NCI-H2227 (cell line): ENCODE results near the gene SOX6.
A peak's percentile ranks its signal among the peaks of the same experiment; 100 is the strongest.

ENCODE experiments used
- DNase-seq: peaks from one replicate; lab custom pipeline; 2025; ENCODE audit not compliant: unreplicated experiment; lab: John Stamatoyannopoulos, UW

Gene SOX6

DNA sequence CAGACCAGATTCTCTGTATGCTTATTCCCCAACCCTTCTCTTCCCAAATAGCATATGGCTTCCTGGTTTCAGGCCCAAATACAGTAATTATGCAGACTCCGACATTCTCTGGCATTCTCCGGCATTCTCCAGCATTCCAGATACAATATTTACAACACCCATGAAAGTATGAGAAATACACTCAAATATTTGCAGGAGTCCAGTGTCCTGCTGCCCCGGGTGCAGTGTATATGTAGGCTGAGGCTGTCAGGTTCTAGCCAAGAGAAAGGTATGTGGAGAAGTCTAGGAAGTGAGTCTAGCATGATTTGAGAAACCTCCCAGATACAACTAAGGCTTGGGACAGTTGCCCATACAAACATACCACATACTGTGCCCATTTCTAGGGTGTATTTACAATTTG is 160.7 kb downstream of the SOX6 start:
- no peak for DNase-seq

DNA sequence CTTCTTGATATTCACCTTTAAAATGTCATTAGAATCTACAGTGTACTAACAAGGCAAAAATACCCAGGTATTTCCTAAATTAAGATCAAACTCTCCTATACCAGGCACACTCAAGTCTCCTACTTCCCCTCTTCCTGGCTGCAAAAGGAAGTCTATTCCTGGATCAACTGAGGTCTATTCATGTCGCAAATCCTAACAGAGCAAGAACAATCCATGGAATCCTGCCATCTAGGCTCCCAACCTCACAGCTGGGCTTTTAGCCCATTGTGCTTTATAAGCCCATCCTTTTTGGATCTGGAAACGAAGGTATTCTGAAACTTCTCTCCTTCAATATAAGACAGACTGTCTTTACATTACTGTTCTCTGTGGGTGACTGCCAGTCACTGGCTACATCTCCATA is 161.8 kb downstream of the SOX6 start:
- DNase-seq: no peak

DNA sequence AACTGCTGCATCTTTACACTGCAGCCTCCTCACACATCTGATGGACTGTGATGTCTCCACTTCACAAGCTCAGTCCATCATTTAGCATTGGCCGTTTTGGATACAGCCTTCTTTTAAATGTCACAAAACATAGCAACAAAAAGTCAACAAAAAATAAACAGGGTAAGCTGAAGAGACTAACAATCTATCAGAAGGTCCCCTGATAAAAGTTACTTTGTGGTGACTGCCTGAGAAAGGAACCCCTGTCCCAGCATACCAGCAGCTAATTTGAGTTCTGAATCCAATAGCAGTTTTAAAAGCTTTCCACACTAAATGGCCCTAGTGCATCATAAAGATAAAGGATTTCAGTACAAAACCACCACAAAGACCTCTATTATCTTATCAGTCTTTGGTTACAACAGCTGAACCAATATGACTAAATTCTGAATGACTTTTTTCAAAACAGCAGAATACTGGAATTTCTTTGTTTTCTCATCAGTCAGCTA is 162.4 kb downstream of the SOX6 start:
- no peak for DNase-seq

DNA sequence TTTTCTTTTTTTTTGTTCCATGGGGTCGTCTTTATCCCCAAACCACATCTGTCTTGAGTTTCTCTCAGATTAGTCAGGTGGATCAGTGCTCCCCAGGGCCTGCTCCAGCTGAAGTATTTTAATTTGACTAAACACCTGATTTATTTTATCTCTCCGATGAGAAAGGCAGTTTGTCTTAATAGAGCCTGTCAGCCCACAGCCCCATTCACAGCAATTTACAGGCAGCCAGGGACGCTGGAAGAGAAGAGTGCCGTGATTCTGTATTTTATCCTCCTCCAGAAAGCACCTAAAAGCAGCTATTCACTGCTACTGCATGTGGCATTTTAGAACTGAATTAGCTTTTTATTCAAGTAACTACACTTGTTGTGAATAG is 164.5 kb downstream of the SOX6 start:
- DNase-seq: peak; percentile 69

DNA sequence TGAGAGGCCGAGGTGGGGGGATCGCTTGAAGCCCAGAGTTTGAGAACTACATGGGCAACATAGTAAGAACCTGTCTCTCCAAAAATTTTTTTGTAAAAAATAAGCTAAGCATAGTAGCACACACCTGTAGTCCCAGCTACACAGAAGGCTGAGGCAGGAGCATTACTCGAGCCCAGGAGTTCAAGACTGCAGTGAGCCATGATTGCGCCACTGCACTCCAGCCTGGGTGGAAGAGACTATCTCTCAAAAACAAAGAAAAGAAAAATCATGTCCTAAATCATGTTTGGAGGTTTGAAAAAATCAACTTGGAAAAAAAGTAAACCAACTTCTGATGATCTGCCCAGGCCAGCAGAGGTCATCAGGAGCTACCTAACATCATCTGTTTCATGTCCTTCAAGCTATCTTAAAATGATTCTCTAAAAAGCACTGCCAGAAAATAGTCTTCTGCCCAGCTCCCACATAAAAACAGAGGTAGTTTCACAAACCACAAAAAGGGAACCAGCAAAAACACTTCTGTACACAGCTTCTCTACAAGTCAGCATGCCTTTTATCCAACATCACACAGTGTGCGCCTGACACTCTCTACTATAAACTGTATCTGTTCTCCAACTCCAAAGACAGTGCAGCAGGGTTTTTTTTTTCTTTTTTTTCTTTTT is 165.0 kb downstream of the SOX6 start:
- no peak for DNase-seq

DNA sequence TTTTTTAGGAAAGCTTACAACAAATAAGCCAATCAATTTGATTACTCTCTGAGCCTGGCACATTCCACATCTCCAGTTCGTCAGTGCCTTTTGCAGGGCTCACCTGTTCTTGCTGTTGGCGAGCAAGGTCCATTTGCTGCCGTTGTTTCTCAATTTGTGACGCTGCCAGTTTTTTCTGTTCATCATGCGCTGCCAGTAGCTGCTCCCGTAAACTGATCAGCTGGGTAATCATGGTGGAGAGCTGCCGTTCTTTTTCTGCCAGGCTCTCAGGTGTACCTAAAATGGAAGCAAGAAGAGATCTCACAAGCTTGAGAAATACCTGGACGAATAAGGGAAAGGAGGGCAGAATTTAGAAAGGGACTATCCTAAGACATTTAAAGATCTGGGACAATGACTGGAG is 169.7 kb downstream of the SOX6 start:
- DNase-seq: no peak

DNA sequence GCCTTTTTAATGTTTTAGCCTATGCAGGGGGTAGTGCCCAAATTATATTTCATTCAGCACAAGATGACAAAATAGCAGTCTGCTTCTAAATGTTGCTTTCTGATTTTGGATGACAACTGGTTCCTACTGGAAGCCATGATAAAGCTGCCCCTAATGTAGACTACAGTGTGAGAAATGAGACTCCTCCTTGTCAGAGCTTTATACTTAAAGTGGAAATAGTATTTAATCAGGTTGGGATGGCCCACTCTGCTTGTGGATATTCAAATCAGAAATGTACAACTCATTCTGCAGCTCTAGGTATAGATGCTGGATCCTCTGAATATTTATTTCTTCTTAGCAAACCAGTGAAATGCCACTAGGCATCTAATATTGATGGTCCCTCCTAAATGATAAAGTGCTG is 171.3 kb downstream of the SOX6 start:
- DNase-seq: no peak

DNA sequence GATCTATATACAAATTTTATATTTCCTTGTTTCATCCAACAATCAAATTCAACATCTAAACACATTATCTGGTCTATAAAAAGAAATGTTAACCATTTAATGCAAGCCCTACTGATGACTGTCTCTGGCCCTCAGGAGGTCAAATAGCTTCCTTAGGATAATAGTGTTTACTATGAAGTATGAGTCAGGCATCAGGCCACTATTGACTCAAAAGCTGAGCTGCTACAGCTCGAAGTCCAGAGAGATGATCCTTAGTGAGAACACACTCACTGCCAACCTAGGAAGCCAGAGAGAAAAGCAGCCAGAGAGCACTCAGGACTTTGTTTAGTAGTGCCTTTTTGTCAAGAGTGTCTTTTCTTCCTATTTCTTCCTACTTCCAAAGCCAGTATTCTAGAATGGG is 171.8 kb downstream of the SOX6 start:
- DNase-seq: peak; percentile 20

DNA sequence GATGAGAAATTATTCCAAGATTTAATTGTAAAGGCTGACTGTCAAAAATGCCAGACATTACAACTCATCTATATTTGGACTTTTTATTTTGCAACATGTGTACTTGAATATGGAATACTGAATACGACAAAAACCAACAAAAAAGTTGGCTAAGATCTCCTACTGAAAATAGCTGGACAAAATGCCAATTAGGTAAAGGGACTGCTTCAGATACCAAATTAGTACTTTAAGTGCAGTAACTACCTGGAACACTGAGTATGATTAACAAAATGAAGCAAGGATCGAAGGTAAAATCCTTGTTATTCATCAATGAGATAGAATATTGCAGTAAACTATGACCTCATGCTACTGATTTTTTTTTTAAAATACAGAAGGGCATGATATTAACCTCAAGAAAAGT is 173.8 kb downstream of the SOX6 start:
- DNase-seq: no peak

DNA sequence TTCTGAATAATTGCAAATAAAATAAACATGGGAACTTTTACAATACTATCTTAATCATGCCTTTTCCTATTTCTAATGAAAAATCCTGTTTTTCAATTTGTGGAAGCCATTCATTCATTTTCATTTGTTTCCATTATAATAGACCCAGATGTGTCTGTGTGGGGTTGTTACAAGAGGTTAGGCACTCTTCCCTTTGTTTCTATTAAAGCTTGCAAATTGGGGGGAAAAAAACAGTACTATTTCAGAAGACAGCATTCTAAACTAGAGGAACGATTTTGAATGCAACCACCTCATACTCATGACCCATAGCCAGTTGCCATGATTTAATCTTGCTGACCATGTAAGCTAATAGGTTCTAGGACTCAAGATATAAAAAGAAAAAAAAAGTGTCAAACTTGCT is 175.5 kb downstream of the SOX6 start:
- DNase-seq: no peak

DNA sequence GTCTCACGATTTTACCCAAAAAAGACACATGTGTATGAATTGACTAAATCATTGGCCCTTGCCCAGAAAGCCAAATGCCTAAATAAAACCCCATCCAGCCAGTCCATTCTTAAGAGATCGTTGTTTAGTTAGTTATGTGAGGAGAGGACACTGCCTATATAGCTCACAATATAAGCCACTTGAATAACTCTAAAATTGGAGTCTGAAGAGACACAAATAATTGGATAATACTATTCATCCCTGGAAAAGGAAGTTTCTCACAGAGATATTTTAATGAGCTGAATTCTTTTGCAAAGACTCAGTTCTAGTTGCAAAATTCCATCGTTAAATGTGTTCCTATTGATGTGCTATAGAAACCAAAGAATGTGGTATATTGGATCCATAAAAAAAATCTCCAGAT is 176.7 kb downstream of the SOX6 start:
- DNase-seq: no peak

DNA sequence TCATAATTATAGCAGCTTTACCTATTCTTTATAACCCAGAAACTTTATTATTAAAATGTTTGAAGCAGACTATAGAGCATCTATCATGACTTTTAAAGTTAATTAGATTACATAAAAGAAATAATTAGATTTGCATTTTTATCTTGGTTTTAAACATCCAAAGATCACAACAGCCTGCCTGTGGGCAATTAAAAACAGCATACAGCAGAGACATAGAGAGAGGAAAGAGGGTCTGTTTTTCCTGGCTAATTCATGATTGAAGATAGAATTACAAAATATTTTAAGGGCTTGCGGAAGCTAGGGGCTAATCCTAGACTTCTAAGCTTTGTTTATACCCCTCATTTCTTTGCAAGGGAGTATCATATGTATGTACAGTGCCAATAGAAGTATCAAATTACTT is 178.1 kb downstream of the SOX6 start:
- no peak for DNase-seq

DNA sequence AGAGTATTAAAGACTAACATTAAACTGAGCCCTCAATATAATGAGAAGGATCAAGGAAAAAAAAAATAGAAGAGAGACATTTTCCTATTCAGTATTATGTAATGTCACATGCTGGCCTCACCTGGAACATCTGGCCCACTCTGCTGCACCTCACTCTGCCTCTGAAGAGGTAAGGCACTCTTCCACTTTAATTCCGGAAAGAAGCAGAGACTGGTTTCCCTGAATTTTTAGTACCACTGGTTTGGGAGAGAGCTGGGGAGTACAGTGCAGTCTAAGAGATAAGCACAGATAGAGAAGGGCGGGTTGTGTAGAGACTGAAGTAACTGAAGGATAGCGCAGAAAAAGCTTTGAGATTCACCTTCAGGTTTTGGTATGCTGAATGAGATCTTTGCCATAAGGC is 178.7 kb downstream of the SOX6 start:
- DNase-seq: no peak

DNA sequence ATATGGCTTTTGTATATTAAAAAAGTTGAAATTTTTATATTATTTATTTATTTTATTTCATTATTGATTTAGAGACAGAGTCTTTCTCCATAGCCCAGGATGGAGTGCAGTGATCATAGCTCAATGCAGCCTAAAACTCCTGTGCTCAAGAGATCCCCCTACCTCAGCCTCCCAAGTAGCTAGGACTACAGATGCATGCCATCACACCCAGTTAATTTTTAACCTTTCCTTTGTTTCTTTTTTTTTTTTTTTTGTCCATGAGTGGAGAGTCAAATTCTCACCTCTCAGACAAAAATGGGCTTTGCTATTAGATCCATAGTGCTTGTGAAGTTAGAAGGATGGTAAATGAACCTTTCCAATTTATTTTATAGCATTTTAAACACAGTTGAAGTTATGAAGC is 182.5 kb downstream of the SOX6 start:
- DNase-seq: no peak

DNA sequence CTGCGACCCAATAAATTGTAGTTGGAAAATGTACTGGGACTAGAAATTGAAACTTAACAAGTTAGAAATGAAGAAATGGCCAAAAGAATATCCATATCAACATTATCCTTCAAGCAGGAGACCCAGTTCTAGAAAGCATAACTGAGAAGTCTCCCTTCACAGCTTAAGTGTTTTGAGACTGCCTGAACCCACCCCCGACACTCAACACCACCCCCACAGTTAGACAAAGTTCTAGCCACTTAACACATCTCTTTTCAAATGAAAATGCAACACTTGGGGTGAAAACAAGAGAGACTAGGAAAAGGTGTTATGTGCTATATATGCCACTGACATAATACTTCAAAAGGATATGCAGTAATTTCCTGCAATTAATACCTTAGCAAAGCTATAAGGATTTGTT is 184.5 kb downstream of the SOX6 start:
- DNase-seq: no peak

DNA sequence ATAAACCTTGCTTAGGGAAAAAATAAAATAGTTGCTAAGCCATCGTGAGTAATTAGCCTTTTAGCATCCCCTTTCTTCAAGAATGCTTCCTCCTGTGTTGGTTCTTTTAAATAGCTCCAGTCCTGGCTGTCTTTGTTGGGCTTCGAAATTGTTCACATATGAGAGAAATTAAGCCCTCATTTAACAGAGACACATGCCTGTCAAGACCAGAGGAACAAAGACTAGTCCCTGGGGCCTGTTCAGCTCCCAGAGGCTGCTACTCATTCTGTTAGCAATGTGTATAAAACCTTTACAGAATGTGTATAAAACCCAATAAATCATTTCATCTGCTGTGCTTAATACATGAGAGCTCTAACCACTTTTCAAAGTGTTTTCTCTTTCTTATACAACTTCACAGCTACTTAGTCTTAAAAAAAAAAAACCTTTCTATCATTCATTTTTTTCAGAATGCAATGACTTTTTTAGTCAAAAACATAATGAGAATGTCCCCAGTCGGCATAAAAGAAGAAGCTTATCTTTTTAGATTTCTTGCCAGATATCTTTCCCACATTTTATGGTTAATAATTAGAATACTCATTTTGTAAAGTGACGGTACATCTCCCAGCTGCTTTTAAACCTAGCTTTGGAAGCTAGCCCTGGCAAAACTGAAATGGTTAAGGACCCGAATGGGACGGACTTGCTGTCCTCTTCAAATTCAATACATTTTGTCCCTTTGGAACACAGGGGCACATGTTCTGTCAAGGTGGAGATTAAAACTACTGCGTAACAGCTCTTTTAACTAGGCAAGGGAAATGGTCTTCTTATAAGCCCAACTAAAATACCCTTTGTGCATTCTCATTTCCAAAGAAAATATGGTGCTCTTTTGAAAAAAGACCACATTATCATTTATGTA is 186.1 kb downstream of the SOX6 start:
- no peak for DNase-seq

DNA sequence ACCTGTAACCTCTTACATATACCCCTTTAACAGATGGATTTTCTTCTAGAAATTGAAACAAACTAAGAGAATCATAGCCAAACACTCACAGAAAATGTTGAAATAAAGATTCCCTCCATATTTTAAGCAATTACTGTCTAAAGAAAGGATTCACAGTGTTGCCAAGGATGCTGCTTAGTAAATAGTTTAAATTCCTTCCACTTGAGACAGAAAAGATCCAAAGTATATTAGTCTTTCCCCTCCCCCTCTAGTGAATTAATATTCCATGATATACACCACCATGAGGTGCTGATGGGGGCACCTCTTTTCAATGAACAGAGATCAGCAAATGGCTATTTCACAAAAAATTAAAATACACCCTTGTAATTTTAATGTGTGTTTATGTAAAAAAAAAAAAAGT is 186.8 kb downstream of the SOX6 start:
- DNase-seq: no peak

DNA sequence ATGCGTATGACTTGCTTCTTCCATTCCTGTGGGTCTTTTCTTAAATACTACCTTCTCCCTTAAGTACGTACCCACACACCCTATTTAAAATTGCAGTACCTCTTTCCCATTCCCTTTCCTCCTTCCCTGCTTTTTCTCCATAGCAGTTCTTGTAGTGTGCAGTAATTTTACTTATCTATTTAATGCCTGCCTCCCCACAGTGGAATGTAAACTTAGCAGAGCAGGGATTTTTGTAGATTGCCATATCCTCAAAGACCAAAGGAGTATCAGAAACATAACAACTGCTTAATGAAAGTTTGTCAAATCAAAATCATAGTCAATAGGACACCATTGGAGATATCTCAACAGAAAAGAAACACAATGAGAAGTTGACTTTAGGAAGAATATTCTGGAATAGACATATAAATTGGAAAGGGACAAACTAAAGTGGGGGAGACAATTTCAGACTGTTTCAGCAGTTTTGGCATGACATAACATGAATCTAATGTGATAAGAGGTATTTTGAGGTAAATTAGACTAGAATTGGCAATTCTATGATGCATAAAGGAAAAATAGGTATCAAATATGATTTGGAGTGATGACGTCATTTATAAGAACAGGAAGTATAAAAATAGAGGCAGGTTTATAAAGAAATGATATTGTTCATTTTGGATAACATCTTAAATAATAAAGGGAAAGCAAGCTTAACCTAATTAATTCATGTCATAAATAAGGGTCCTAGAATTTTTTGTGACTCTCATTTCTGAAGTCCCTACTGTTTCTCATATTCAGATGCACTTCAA is 188.4 kb downstream of the SOX6 start:
- DNase-seq: no peak

DNA sequence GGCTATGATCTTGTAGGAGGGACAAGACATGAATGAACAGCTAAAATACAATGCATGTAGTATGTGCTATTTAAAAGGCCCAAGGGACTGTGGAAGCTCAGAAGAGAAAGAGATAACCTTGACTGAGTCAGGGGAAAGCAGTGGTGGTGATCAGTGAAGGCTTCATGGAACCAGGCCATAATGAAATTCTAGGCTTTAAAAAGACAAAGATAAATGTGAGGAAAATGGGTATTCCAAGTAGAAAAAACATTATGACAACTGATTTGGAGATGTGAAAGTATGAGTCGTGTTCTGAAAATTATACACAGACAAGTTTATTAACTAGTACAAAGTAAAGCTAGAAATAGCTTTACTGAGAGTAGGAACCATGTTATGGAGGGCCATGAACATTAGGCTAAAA is 189.8 kb downstream of the SOX6 start:
- no peak for DNase-seq

DNA sequence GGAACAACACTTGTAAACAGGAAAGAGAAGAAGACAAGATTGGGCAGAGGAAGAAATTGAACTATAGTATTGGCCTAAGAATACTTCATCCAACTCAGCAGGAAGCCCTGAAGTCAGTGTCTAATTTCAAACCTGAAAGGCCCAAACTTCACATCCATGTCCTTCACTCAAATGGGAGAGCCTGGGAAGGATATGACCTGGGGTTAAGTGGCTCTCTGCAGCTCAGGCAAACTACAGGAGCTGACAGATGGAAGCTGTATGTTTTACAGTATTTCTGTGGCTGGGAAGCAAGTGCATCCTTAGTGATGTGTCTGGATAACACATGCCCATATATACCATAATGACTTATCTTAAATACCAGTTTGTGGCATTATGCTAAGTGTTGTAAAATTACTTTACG is 196.2 kb downstream of the SOX6 start:
- DNase-seq: peak; percentile 78

DNA sequence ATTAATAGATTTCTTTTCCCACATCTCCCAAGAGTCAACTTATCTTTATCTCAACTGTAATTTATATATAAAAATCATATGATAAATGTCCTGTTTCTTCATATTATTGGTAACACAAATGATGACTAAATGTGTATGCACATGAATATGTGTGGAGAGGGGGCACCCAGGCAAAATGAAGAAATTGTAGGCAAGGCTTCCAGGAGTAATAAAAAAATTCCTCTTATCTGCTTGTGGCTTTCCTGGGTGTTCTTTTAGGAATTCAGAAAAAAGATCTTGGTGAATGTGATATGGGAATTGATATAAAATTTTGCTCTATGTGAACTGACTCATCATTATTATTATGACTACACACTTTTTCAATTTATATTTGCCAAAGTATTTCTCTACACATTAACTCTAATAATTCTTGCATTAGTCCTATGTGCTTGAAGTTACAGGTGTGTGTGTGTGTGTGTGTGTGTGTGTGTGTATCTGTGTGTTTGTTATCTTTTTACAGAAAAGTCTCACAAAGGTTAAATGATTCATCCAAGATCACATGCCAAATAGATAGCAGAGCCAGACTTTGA is 197.8 kb downstream of the SOX6 start:
- DNase-seq: no peak

DNA sequence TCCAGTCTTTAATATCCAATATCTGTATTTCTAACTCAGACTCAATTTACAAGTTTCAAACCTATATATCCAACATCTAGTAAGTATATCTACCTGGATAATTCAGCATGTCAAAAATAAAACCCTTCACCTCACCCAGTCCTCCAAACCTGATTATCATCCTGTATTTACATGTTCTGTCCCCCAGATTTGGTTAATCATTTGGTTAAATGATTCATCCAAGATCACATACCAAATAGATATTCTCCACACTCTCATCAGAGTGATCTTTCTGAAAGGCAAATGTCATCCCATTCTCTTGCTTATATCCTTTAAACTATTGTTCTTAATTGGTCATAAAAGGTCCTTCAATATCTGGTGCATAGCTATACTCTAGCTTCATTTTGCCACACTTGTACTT is 199.0 kb downstream of the SOX6 start:
- DNase-seq: no peak
